Measurements from ENCODE around the gene CD300LF.

GRCh38 chr17:74748279-74748528 is 35.5 kb upstream of the CD300LF start:
- no peak for TF ChIP-seq POLR2A (IDR thresholded peaks at IDR 0.05)
- TF ChIP-seq, protein P1, sequence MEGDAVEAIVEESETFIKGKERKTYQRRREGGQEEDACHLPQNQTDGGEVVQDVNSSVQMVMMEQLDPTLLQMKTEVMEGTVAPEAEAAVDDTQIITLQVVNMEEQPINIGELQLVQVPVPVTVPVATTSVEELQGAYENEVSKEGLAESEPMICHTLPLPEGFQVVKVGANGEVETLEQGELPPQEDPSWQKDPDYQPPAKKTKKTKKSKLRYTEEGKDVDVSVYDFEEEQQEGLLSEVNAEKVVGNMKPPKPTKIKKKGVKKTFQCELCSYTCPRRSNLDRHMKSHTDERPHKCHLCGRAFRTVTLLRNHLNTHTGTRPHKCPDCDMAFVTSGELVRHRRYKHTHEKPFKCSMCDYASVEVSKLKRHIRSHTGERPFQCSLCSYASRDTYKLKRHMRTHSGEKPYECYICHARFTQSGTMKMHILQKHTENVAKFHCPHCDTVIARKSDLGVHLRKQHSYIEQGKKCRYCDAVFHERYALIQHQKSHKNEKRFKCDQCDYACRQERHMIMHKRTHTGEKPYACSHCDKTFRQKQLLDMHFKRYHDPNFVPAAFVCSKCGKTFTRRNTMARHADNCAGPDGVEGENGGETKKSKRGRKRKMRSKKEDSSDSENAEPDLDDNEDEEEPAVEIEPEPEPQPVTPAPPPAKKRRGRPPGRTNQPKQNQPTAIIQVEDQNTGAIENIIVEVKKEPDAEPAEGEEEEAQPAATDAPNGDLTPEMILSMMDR (IDR thresholded peaks at IDR 0.05): peak in 1 of 3 experiments; percentile 4
- TF ChIP-seq POLR2AphosphoS5 (IDR thresholded peaks at IDR 0.05; ENCODE audit: insufficient read depth in 1 of 2, low read depth in 1 of 2): no peak
